HG03354 (cell line): ENCODE data around the gene HPS1.
"Not testable (repeated sequence)": the region's sequence is repeated elsewhere in the genome, so short reads cannot be mapped to it uniquely, and the experiment has no call there.

Experiments used
- ATAC-seq: cut with Tn5 transposase; IDR thresholded peaks from one replicate; pipeline ENCODE4 v1.9.1; 2021; ENCODE audit warnings: mild to moderate bottlenecking; ENCODE audit not compliant: unreplicated experiment, poor library complexity, severe bottlenecking

HPS1 gene

GRCh38 chr10:98397089-98397600 lies 49.6 kb downstream of the HPS1 start:
- no peak for ATAC-seq

GRCh38 chr10:98396096-98397063 lies 50.4 kb downstream of the HPS1 start:
- no peak for ATAC-seq

DNA sequence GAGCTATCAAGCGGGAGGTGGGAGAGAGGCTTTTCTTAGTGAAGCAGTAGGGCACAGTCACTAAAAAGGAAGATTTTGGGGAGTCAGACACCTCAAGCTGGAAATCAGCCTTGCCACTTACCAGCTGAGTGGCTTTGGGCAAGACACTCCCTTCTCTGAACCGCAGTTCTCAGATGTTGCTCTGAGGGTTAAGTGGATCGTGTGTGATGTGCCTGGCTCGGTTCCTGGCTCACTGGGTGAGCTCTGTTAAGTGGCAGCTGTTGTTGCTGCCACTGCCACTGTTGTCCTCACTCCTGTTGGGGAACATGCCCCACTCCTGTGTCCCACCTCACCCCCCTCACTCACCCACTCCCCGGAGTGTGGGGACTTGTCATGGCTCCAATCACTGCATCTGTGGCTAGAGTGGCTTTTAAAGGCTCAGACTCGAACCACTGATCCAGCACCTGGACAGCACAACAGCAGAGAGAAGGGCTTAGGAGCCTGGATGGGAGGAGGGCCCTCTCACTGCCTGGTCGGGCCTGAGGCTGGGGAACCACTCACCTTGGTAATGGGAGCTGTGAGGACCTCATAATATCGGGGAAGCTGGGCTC lies 51.8 kb downstream of the HPS1 start:
- no peak for ATAC-seq

DNA sequence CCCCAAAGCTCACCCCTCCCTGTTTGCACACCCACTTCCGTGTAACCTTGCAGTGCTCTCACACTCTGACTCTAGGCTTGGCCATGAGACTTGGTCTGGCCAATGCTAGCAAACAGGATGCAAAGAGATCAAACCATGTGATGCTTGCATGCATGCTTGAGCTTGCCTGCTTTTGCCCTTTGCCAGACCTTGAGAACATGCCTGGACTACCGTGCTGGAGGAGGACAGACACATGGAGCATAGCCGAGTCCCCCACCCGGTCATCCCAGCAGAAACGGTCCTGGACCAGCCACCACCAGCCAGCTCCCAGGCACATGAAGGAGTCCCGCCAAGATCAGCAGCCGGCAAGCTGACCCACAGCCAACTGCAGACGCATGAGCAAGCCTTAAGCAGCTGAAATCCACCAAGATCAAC lies 55.1 kb downstream of the HPS1 start:
- peak; percentile 65 for ATAC-seq

- no peak for ATAC-seq
Observed at GRCh38 chr10:98391065-98391464, 55.7 kb downstream of the HPS1 start.

GRCh38 chr10:98390406-98390805 lies 56.3 kb downstream of the HPS1 start:
- no peak for ATAC-seq

GRCh38 chr10:98389398-98389797 lies 57.3 kb downstream of the HPS1 start:
- ATAC-seq, result no peak

DNA sequence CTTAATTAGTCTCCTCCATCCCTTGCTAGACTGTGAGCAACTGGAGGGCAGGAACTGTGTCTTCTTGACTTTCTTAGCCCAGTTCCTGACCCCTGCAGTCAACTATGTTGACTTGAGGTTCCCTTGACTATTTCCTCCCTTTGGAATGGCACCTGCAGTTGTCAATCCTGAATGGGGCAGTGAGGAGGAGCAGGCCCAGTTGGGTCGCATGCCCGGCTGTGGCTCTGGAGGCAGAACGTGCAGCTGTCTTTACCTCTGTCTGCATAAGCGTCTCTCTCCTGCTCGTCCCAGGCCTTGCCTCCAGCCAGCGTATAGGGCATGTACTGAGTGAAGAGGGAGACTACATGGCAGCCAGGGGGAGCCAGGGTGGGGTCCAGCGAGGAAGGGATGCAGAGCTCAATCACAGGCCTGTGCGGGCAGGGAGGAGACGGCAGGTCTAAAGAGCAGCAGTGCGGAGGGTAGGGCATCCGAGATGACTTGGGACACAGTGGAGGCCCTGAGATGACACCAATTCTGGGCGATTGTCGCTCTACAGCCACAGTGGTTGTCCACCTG lies 58.6 kb downstream of the HPS1 start:
- ATAC-seq, result no peak

DNA sequence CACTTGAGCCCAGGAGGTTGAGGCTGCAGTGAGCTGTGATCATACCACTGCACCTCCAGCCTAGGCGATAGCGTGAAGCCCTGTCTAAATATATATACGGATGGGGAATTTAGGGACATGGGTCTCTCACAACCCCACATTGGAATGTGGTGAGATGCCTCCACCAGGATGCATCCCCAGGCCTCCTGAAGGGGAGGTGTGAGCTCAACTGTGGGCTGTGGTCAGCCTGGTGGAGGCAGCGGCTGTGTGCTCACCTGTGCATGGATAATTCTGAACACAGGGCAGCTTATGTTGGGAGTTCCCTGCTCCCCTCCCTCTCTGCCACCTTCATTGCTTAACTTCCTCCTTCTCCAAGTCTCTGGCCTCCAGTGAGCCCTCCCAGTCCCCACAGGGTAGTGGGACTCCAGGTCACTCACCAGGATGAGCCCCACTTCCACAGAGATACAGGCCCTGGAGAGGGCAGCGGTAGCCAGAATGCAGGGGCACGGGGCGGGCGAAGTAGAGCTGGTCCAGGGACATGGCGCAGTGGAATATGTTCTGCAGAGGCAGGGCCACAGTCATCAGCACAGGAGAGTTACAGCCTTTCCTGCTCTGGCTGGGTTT lies 62.1 kb downstream of the HPS1 start:
- no peak for ATAC-seq

DNA sequence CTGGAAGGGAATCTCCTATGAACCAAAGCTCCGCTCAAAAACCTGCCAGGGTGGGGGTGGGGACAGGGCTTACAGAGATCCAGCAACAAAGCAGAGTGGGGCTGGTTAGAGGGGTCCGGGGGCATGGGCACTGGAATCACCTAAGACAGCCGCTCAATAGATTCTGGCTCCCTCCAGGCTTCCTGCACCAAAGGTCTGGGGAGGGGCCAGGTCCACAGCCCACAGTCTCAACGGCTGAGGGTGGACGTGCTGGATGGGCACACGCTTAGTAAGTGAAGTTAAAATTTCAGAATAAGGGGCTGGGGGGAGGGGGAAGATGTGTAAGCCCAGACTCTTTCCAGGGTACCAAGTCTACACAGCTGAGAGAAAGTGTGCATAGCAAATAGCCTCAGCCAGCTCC lies 62.9 kb downstream of the HPS1 start:
- ATAC-seq, result no peak

GRCh38 chr10:98383134-98383667 lies 63.5 kb downstream of the HPS1 start:
- ATAC-seq, result not testable (repeated sequence)

DNA sequence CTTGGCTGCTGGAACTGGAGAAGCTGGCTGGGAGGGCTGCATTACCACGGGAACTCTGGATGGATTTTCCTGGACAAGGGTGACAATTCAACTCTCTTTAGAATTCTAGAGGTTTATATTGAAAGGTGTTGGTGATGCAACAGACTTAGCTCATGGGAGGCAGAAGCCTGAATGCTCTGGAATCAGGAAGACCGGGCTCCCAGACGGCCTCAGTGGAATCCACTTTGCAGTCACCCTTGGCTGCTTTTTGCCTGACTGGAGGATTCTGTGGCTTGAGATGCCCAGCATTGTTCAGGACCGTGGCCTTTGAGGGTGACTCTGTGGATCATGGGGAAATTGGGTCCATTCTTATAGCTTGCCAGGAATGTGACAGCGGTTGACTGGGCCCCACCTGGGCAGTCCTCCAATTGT lies 64.0 kb downstream of the HPS1 start:
- ATAC-seq, result no peak

DNA sequence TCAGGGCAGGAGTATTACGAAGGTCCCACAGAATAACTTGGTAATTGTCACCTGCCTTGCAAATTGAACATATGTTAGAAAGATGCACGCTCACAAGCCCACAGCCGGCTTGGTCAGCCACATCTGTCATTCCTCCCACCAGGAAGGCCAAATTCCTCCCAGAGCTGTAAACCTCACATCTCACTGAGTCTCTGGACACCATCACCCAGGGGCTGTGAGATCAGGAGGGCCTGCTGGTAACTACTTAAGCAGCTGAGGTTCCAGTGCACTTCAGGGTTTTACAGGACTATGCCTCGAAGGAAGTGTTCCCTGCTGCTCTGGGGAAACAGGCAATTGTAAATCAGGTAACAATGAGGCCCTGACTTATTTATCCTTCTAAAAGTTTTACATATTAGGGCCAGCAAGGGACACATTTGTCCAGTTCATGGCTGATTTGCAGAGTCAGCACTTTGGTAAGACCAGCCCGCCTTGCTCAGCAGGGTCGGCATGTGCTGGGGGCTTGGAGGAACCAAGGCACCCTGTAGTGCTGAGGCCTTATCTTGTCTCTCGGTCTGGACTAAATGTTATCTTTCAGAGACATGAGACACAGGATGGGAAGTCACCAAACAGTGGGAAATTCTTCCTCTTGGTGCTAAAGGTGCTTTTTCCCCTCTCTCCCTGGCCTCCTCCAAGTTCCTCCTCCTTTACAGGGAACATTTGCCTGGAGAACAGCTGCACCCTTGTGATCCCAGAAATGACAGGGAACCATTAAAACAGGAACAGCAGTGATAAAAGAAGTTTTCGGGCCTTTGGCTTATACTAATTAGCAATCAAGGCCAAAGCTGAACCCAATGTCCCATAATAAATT lies 66.0 kb downstream of the HPS1 start:
- no peak for ATAC-seq

- ATAC-seq, result no peak
Observed at GRCh38 chr10:98378722-98379121, 68.0 kb downstream of the HPS1 start.

DNA sequence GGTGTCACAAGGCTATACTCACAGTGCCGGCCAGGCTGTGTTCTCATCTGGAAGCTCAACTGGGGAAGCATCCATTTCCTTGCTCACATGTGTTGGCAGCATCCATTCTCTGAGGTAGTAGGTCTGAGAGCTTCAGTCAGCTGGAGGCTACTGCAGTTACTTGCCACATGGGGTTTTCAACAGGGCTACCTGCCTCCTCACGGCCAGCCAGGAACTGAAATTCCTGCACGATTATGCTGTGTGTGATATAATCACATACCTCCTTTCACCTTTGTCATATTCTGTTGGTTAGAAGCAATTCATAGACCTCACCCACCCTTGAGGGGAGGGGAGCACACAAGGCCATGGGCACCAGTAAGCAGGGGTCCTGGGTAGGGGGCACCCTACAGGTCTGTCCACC lies 69.2 kb downstream of the HPS1 start:
- no peak for ATAC-seq

- ATAC-seq, result no peak
Observed at GRCh38 chr10:98377001-98377400, 69.7 kb downstream of the HPS1 start.

- ATAC-seq, result no peak
Observed at GRCh38 chr10:98376485-98376884, 70.2 kb downstream of the HPS1 start.

DNA sequence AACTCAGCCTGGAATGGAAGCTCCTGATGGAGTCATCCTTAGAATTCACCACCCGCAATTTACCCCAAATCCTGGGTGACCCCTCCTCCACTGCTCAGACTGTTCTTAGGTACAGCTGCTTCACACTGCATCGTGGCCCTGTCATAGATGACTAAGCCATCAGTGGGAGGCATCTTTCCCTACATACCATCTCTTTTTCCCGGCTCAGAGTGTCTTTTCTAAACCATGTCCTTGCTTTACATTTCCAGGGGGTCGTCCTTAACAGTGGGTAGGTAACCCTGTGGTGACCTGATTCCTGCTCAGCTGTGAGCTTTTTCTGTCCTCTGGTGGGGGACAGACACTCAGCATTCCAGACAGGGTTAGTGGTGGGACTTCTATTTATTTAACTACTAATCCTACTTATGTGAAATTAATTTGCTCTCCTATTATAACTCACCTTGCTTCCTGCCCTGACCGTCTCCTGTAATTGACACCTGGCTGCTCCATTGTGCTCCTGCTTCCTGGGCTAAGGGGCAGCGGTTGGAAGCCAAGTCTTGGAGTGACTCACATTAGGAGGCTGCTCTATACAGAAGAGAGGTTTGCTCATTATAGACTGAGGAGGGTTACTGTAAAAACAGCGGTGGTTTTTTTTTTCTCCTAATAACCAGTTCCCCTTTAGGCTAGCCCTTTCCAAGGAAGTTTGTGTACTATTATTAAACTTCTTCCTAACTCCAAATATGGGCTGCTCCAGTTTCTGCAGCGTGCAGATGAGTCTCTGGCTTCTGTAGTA lies 72.3 kb downstream of the HPS1 start:
- ATAC-seq, result no peak
